Nephron progenitor cell (in vitro differentiated cells): Measurements from ENCODE around the gene HK2.

Source experiments
- DNase-seq: peaks from one replicate; pipeline ENCODE4 v3.0.0; 2021
- H3K27ac Mint-ChIP-seq: 2 replicates; pipeline ENCODE4 v1.8.0; 2021; ENCODE audit warnings: mild to moderate bottlenecking, moderate library complexity, mixed read lengths
- H3K27me3 Mint-ChIP-seq: 2 replicates; pipeline ENCODE4 v1.8.0; 2021; ENCODE audit warnings: mild to moderate bottlenecking, low read depth, mixed read lengths; ENCODE audit not compliant: poor library complexity
- H3K36me3 Mint-ChIP-seq: 2 replicates; pipeline ENCODE4 v1.8.0; 2021; ENCODE audit warnings: low read depth, mixed read lengths
- H3K4me1 Mint-ChIP-seq: 2 replicates; pipeline ENCODE4 v1.8.0; 2021; ENCODE audit warnings: mixed read lengths
- H3K4me3 Mint-ChIP-seq: 2 replicates; pipeline ENCODE4 v1.8.0; 2021; ENCODE audit warnings: mild to moderate bottlenecking, moderate library complexity, mixed read lengths
- H3K9me3 Mint-ChIP-seq: 2 replicates; pipeline ENCODE4 v1.8.0; 2021; ENCODE audit warnings: mild to moderate bottlenecking, moderate library complexity, mixed read lengths
- TF ChIP-seq, protein P1 (sequence below): fragments of 200-600 bp; sonication (generic); IDR thresholded peaks from 2 replicates; pipeline ENCODE4 v1.5.0; 2021; ENCODE audit warnings: antibody characterized with exemption

HK2 gene

DNA sequence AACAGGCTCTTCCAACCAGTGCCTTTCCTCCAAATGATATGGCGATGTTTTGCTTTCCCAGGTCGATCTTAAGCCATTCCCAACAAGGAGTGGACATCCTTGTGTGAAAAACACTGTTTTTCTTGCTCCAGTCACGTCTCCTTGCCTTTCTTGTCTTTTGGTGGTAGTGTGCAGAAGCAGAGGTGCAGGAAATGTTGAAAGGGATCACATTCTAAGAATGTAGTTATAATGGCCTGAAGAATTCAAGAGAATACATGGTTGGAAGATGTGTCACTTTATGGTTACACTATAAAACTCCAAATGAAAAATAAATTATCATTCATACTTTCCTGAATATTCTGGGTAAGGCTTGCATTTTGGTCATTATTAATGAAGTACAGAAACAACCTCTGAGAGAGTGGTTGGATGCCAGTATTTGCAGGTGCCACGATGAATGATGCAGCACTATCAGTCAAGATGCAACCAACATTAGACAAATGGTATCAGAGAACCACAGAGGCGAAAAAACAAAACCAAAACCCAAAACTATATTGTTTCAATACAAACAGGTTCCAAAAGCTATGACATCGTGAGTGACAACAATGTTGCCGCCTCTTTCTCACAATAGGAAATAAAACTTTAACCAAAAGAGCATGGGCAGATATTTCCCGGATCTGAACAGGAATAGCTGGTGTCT, 97.0 kb downstream of the HK2 start:
- no peaks in the 10 kb centered on the region for H3K9me3 Mint-ChIP-seq
- TF ChIP-seq, protein P1, sequence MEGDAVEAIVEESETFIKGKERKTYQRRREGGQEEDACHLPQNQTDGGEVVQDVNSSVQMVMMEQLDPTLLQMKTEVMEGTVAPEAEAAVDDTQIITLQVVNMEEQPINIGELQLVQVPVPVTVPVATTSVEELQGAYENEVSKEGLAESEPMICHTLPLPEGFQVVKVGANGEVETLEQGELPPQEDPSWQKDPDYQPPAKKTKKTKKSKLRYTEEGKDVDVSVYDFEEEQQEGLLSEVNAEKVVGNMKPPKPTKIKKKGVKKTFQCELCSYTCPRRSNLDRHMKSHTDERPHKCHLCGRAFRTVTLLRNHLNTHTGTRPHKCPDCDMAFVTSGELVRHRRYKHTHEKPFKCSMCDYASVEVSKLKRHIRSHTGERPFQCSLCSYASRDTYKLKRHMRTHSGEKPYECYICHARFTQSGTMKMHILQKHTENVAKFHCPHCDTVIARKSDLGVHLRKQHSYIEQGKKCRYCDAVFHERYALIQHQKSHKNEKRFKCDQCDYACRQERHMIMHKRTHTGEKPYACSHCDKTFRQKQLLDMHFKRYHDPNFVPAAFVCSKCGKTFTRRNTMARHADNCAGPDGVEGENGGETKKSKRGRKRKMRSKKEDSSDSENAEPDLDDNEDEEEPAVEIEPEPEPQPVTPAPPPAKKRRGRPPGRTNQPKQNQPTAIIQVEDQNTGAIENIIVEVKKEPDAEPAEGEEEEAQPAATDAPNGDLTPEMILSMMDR = no peak
- H3K36me3 Mint-ChIP-seq = peaks cover 5% of the 10 kb centered on the region
- H3K27ac Mint-ChIP-seq = no peak overlapping the region
- H3K27me3 Mint-ChIP-seq = peaks cover 8% of the 10 kb centered on the region
- H3K4me1 Mint-ChIP-seq = no peaks in the 10 kb centered on the region
- H3K4me3 Mint-ChIP-seq = no peak overlapping the region
- no peak for DNase-seq

DNA sequence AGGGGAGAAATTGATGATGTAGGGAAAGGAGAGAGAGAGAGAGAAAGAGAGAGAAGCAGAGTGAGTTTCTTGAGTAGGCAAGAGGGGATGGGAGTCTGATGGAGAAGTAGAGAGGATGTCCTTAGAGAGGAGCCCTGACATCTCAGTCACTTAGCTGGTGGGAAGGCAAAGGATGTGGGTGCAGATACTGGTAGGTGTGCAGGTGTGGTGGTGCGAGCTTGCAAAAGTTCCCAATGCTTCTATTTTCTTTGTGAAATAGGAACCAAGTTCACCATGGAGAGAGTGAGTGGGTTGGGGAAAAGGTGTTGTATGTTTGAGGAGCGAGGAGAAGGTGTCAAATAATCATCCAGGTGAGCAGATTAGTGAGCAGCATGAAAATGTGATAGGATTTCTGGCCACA, 98.0 kb downstream of the HK2 start:
- DNase-seq = no peak
- Mint-ChIP-seq H3K36me3 (peaks cover 5% of the 10 kb centered on the region), H3K27me3 (peaks cover 11% of the 10 kb centered on the region), H3K4me3 (no peak overlapping the region), H3K27ac (peak overlapping the region; percentile 3), H3K4me1 (no peaks in the 10 kb centered on the region), H3K9me3 (no peaks in the 10 kb centered on the region)
- TF ChIP-seq, protein P1 = no peak

DNA sequence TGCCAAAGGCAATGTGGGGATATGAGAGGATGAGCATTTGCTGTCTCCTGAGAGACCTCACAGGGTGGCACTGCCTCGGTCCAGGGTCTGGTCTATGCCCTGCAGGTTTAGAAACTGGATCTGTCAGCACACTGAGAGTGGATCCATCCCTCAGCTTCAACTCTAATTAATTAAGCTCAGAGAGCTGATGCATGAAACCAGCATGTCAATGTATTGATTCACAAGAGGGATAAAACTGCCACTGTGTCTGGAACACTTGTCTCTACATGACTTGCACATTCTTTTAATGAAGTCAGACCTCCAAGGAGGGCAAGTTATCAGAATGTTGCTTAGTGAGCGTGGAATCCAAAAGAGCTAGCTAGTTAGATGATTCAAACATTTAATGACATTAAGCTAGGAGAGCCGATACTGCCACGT, 102.1 kb downstream of the HK2 start:
- Mint-ChIP-seq H3K27me3 (peaks cover 16% of the 10 kb centered on the region), H3K36me3 (no peaks in the 10 kb centered on the region), H3K9me3 (no peaks in the 10 kb centered on the region), H3K27ac (no peak overlapping the region), H3K4me3 (no peak overlapping the region), H3K4me1 (no peaks in the 10 kb centered on the region)
- DNase-seq = no peak
- TF ChIP-seq, protein P1 = no peak

DNA sequence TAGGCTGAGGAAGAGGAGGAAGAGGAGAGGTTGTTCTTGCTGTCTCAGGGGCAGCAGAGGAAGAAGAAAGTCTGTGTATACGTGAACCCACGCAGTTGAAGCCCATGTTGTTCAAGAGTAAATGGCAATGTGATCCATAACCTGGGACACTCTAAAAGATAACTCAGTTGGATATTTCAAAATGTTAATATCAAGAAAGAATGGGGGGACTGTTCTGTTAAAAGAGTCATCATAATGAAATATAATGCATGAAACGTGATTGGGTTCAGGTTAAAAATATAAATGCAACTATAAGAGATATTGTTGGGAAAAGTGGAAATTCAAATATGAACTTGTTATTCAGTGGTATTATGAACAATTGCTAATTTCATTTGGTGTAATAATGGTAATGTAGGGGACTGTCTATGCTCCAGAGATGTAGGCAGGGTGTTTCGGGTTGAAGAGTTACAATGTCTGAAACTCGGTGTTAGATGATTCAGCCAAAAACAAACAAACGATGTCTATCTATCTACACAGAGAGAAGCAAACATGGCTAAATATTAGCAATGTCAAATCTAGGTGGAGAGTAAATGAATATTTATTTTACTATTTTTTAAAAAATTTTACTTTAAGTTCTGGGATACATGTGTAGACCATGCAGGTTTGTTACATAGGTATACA, 103.4 kb downstream of the HK2 start:
- no peaks in the 10 kb centered on the region for H3K36me3 Mint-ChIP-seq
- no peaks in the 10 kb centered on the region for H3K9me3 Mint-ChIP-seq
- H3K27ac Mint-ChIP-seq = no peak overlapping the region
- no peak for DNase-seq
- H3K4me3 Mint-ChIP-seq = no peak overlapping the region
- peaks cover 16% of the 10 kb centered on the region for H3K27me3 Mint-ChIP-seq
- no peaks in the 10 kb centered on the region for H3K4me1 Mint-ChIP-seq
- TF ChIP-seq, protein P1 = no peak

DNA sequence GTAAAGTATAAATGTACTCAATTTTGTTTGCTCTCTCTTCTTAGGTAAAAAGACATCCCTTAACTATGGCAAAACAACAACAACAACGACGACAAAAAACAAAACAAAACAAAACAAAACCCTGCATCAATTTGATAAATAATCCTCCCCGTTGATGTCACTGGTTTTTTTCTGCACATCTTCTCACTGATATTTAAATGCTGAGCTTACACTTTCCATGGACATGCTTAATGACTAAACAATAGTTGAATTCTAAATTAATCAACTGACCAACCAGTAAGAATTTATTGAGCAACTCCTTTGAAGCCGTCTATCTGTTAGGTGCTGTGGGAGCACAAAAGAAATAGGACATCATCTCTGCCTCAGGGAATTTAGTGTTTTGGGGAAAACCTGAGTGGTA, 104.3 kb downstream of the HK2 start:
- TF ChIP-seq, protein P1 = no peak
- no peaks in the 10 kb centered on the region for H3K4me1 Mint-ChIP-seq
- no peaks in the 10 kb centered on the region for H3K9me3 Mint-ChIP-seq
- peaks cover 14% of the 10 kb centered on the region for H3K27me3 Mint-ChIP-seq
- no peak for DNase-seq
- no peak overlapping the region for H3K4me3 Mint-ChIP-seq
- H3K27ac Mint-ChIP-seq = no peak overlapping the region
- H3K36me3 Mint-ChIP-seq = no peaks in the 10 kb centered on the region
